ENCODE data around the gene INPP1.
A peak's percentile ranks its signal among the peaks of the same experiment; 100 is the strongest.
"Not testable (repeated sequence)": the region's sequence is repeated elsewhere in the genome, so short reads cannot be mapped to it uniquely, and the experiment has no call there.

The INPP1 gene, protein sequence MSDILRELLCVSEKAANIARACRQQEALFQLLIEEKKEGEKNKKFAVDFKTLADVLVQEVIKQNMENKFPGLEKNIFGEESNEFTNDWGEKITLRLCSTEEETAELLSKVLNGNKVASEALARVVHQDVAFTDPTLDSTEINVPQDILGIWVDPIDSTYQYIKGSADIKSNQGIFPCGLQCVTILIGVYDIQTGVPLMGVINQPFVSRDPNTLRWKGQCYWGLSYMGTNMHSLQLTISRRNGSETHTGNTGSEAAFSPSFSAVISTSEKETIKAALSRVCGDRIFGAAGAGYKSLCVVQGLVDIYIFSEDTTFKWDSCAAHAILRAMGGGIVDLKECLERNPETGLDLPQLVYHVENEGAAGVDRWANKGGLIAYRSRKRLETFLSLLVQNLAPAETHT

DNA sequence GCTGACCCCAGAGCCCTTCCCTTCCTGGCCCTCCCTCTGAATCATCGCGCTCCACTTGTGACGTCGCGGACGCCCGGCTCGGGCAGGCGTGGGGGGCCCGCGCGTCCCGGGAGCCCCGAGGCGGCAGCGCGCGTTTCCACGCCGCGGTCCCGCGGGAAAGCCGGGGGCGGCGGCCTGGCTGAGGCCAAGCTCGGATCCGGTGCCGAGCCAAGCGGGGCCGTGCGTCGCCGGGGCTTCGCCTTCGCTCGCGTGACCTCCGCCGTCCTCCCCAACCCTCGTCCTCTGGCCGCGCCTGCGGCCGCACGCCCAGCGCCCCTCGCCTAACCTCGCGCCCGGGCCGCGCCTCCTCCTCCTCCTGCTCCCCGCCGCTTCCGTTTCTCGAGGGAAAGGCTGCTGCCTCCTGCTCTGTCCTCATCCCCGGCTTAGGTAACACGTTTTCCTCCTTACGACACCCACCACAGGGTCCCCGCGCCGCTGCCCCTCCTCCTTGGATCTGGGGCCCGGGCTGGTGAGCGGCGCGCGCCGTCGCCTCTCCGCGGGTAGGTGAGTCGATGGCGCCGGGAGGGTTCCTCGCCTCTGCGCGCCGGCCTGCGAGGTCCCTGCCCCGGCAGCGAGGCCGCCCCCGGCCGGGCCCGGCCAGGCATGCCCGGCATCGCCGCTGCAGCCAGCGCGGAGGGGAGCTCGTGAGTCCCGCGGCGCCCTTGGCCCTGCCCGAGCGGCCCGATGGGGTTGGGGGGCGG is at the start of gene INPP1:
TSS of gene INPP1 (plus strand) at position 54 of the 740 bp plus-strand sequence. CDS start 16,514 bp downstream, outside the sequence.
- peak; percentile 44 for DNase-seq (ENCODE audit: low spot score)

DNA sequence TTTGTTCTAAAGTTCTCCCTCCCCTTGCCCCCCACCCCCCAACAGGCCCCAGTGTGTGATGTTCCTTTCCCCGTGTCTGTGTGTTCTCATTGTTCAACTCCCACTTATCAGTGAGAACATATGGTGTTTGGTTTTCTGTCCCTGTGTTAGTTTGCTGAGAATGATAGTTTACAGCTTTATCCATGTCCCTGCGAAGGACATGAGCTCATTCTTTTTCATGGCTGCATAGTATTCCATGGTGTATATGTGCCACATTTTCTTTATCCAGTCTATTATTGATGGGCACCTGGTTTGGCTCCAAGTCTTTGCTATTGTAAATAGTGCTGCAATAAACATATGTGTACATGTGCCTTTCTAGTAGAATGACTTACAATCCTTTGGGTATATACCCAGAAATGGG is 45.5 kb upstream of the INPP1 start:
- DNase-seq (ENCODE audit: low spot score), result not testable (repeated sequence)

DNA sequence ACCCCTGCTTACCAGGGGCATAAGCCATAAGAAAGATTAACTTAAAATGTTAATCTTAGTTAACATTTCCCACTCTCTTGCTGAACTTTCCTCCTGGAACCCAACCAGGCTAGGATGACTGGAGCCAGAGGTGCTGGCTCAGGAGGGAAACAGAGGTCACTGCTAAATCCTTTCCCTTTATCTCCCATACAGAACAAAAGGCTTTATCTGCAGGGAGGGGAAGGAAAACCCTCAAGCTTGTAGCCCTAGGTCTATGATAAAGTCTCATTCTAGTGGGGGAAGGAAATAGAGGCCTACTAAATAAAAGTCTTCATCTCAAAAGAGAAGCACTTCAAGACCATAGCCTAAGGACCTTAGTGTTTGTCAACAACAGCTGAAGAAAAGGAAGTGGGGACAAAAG is 42.4 kb upstream of the INPP1 start:
- DNase-seq (ENCODE audit: low spot score), result no peak

DNA sequence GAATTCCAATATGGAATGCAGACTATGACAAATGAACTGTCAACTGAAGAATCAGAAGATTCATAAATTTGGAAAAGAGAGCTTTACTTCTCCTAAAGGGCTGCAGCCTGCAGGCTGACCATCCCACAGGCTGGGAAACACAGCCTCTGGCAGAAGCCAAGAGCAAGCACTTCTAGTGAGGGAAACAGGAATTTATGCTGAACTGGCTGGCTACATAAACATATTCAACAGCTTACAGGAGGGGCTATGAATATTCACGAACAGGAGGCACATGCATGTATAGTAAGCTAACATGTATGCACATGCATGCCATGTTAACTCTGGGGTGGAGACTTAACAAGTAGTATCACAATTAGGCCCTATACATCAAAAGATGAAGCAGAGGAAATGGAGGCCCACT is 41.3 kb upstream of the INPP1 start:
- DNase-seq (ENCODE audit: low spot score), result no peak

DNA sequence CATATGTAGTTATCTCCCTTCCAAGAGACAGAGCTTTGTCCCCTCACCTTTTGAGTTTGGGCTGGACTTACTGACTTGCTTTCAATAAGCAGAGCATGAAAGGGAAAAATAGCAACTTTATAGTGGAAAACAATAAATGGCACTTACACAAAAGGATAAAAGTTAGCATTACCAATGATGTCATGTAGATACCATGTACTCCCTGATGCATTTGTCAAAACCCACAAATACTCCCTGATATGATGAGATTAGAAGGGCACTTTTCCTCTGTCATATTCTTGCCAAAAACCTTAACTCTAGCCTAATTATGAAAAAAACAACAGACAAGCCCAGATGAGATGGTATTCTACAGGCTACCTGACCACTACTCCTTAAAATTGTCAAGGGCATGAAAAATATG is 39.7 kb upstream of the INPP1 start:
- no peak for DNase-seq (ENCODE audit: low spot score)

DNA sequence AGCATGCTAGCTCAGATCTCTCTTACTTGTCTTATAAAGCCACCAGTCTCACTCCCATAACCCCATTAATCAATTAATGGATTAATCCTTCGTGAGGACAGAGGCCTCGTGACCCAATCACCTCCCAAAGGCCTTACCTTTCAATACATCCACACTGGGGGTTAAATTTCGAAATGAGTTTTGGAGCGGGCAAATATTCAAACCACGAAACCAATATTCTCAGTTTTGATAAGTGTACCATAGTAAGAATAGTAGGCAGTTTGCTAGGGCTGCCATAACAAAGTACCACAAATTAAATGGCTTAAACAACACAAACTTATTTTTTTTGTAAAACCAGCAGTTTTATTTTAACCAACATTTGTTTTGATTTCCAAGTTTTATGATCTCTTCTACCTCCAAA is 39.0 kb upstream of the INPP1 start:
- DNase-seq (ENCODE audit: low spot score), result peak; percentile 43

DNA sequence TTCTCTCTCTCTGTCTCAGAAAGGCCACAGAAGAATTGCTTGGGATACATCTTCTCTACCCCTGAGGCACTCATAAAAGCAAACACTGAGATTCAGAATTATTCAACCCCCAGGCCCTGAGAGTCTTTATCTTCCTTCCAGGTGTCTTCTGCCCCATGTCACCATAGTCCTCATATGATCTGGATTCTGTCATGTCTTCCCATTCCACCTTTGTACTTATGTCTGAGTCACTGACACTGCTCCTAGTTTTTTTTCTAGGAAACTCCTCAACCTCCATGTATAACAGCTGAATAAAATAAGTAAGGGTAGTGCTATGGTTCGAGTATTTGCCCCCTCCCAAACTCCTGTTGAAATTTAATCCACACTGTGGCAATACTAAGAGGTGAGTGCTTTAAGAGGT is 35.4 kb upstream of the INPP1 start:
- no peak for DNase-seq (ENCODE audit: low spot score)

DNA sequence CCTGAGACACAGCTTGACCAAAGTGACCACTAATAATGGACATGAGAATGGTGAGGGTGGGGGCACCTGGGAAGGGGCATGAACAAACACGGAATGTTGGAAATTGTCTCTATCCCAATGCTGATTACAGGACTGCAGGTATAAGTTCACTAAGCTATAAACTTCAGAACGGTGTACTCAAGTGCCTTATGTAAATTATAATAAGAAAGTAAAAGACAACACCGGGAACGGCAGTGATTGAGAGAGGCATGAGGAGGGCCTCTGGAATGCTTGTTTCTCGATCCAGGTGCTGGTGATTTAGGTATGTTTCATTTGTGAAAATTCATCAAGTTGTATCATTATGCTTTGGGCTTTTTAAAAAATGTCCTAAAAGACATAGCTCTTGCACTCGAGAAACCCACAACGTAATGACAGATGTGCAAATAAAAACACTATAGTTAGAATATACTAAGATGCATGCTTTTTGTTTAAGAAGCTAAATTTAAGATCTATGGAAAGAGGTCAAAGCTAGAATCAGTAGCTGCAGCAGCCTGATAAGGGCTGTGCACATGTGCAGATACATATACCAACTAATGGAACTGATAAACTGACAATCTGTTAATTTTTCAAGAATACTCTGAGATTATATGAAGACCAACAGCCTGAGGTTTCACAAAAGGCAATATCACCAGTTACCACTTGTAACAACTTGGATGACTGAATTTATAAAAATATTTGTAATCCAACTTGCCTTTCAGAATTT is 31.3 kb upstream of the INPP1 start:
- DNase-seq (ENCODE audit: low spot score), result no peak

DNA sequence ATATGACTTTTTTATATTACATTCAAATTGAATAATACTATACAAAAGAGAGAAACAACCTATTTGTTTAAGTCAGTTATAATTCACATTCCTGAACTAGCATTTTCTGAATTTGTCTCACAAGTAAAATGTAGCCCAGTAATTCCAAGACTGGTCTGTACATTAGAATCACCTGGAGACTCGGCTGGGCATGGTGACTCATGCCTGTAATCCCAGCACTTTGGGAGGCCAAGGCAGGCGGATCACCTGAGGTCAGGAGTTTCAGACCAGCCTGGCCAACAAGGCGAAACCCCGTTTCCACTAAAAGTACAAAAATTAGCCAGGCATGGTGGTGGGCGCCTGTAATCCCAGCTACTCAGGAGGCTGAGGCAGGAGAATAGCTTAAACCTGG is 30.8 kb upstream of the INPP1 start:
- not testable (repeated sequence) for DNase-seq (ENCODE audit: low spot score)

DNA sequence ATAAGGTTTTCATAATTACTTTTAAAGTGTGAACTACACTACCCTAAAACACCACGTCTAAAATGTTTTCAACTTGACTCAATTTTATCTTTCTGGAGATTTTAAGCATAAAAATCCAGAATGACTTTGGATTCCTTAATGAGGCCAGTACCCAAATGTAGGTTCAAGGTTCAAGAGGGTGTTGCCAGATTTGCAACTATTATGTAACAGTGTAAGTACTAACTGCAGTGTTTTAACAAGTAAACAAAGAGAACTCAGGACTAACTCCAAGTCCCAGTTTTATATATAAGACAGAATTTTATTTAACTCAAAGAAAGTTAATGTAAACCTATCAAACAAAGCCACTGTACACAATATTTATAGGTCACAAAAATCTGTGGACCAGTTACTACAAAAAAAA is 29.5 kb upstream of the INPP1 start:
- no peak for DNase-seq (ENCODE audit: low spot score)

DNA sequence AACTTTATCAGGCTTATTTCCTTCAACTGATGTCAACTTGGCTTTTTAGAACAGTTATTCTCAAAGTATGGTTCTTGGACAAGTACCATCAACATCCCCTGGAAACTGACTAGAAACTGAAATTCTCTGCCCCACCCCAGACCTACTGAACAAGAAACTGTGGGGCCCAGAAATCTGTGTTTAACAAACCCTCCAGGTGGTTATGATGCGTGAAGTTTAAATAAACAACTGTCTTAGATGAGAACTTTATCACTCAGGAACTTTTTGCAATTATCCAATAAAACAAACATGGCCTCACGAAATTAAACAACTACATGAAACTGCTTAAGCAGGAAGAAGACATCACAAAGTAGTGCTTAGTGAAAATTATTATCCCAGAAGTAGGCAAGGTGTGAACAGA is 28.1 kb upstream of the INPP1 start:
- DNase-seq (ENCODE audit: low spot score), result no peak

DNA sequence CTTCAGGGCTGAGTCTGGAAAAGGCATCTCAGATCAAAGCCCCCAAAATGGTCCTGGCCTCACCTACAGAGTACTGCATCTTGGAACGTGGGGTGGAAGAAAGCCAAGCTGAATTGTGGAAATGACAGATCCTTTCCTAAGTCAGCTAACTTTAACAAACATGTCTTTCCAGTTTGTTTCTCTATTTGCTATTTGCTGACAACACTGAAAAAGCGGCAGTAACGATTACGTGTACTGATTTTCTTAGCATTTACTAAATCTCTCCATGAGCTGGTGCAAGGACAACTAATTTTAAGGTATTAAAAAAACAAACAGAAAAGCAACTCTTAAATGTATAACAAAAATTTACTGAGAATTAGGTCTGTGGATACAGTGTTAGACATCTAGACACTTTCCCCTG is 24.9 kb upstream of the INPP1 start:
- no peak for DNase-seq (ENCODE audit: low spot score)

DNA sequence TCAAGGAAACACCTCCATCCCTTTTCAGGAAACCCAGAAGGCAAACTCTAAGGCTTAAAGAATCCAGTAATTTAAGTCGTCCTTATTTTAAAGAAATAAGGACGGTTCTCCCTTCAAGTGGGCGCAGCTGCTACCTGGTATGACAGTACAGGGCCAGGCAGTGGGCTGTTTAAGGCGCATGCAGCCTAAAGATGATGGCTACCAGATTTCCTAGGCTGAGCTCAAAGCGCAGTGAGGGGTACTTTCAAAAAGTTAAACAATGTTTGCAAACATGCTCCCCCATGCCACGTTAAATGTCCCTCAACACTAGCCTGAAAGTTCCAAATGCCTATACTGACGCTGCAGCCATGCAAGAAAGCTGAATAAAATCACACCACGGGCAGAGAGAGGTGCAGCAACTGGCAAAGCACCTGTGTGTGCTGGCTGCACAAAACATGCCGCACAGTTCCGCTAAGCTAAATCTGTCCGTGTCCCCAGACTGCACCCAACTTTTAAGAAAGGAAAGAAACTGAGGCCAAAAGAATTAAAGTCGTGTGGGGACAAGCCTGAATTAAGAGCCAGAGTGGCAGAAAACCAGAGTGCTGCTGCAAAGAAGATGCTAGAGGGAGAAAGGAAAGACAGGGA is 24.3 kb upstream of the INPP1 start:
- peak; percentile 30 for DNase-seq (ENCODE audit: low spot score)

DNA sequence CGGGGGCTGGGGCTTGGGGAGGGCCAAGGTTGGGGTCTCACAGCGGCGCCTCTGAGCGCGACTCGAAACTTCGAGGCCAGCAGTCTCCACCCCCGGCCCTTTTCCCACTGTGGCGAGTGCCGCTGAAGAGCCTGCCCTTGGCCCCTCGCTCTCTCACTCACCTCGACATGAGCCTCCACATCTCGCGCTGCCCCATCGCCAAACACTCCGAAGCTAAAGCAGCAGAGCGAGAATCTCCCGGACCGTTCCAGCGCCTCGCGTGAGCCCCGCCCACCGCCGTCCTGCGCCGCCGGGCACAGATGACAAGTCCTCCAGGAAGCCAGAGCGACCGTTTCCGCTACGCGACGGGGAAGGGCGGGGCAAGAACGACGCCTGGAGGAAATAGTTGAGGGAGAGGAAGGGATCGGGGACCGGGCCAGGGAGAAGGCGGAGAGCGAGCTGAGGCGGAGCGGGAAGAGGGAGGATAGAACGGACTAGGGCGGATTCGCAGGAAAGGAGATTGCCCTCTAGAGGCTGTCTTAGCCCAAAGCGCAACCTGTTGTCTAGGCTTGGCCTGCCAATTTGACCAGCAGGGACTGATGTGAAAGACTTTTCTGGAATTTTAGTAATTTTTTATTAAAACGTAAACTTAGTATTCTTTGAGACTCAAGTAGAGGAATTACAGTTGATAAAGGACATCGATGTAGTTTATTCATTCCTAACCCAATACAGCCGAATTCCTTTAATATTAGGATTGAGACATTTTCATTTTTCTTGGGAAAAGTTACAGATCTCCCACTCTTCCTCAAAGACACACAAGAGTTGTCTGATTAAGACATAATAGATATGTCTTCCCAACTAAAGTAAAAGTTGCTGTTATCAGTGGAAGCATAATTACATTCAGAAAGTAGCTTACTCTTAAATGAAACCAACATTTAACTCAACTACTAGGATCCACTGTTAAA is 23.6 kb upstream of the INPP1 start, which contains the start of gene HIBCH:
TSS of gene HIBCH (minus strand) at position 272 of the 944 bp plus-strand sequence. CDS start at position 196, 76 bp downstream.
- peak; percentile 95 for DNase-seq (ENCODE audit: low spot score)

DNA sequence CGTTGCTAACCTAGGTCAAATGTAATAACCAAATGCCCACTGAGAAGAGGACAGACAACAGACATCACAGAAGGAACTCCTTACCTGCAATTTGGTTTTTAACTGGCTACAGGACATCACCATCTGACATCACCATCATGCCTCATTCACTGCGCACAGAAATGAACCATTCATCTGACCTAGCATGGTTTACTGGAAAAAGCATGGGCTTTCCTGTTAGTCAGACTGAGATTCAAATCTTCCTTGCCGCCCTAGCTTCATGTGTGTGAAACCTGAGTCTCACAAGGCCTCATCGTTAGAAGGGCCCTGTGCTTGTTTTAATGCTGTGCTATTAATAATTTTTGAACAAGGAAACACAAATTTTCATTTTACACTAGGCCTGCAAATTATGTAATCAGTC is 22.7 kb upstream of the INPP1 start:
- peak; percentile 85 for DNase-seq (ENCODE audit: low spot score)

DNA sequence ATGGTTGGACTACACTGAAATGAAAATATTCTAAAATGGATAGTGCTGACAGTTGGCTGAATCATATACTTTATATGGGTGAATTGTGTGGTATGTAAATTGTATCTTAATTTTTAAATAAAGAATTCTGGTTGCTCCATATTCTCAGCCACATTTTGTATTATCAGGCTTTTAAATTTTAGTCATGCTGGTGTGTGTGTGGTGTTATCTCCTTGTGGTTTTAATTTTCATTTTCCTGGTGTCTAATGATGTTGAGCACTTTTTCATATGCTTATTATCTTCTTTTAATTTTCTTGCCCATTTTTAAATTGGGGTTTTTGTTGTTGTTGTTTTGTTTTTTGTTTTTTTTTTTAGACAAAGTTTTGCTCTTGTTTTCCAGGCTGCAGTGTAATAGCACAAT is 20.0 kb upstream of the INPP1 start:
- no peak for DNase-seq (ENCODE audit: low spot score)

DNA sequence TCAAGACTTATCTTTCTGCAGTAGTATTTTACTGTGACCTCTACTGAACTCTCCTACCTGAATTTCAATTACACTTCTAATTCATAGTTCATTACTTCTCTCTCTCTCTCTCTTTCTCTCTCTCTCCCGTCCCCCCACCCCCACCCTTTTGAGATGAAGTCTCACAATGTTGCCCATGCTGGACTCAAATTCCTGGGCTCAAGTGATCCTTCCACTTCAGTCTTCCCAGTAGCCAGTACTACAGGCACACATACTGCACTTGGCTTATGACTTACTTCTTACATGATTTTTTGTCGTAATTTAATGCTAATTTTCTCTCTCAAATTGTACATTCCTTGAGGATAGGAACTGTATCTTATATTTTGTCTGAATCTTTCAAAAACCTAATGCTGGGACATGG is 17.8 kb upstream of the INPP1 start:
- DNase-seq (ENCODE audit: low spot score), result no peak

DNA sequence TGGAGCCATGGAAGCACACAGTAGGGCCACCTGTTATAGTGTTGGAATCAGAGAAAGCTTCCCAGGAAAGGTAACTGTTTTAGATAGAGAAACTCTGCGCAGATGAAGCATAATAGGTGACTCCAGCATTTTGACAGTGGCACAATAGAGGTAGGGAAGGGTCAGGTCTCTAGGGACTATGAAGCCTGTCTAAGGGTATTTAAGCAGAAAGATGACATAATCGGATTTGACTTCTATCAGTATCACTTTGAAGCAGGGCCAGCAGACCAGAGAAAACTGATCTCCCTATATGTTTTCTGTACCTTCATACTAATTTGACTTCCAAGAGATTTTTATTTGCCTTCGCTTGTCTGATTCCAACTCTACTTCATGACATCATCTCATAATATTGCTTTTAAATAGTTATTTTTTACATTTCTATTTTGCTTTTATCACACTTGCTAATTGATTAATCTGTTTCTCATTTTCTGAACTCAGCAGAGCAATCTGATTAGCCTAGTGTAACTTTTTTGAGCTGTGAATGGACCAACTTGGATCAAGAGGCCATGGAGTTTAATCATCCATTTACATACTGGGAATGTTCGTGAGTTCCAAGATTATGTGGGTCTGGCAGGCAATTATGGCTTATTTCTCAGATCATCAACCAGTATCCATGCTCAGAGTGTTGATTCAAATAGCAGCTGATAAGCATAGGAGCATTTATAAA is 15.4 kb upstream of the INPP1 start:
- no peak for DNase-seq (ENCODE audit: low spot score)

DNA sequence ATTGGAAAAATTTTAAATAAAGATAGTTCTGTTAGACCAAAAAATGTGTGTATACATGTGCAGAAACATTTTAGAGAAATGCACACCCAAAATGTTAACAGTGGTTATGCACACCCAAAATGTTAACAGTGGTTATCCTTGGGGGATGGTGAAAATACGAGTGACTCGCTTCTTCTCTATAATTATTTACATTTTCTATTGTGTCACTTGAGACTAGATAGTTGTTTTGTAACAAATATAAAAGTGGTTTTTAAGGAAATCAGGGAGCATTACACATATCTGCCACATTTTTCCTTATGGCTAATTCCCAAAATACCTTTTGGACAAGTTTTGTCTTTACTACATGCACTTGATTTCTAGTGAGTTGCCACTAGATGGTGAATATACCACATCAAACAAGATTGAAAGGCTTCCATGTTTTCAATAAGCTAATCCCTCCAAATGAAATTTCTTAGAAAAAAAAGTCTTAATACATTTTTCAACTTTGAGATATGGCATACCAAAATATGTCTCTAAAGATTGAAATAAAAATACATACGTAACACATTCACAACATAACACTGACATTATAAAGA is 14.7 kb upstream of the INPP1 start:
- no peak for DNase-seq (ENCODE audit: low spot score)

DNA sequence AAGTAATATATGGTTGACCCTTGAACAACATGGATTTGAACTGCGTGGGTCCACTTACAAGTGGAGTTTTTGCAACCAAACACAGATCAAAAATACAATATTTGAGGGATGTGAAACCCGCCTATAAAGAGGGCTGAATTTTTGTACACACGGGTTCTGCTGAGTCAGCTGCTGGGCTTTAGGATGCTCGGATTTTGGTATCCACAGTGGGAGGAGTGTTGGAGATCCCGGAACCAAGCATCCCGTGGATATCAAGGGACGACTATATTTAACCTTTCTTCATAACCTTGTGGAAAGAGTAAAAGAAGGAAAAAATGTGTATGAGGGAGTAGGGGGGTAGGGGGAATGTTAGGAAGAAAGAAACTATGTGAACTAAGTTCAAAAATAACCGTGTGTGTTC is 10.0 kb upstream of the INPP1 start:
- DNase-seq (ENCODE audit: low spot score), result no peak
